H1 (cell line): ENCODE measurements around the gene ST8SIA5. TPM values are rescaled to one million over a fixed set of nuclear protein-coding genes. Genes with fewer than 3 reads are reported as not detected.
A peak's percentile ranks its signal among the peaks of the same experiment; 100 is the strongest.

Experiments
- CTCF ChIA-PET: fragments of 300-600 bp; sonication (Branson Sonifier 250); formaldehyde crosslinking; loops from one replicate; lab custom pipeline; 2021; ENCODE audit not compliant: partially characterized antibody; lab: Charles Lee
- POLR2A ChIA-PET: fragments of 300-600 bp; sonication (Branson Sonifier 250); formaldehyde crosslinking; loops from one replicate; lab custom pipeline; 2021; ENCODE audit warnings: inconsistent platforms; ENCODE audit not compliant: partially characterized antibody; lab: Charles Lee
- DNase-seq, 2 experiments: peaks; one replicate each; pipeline versions ENCODE4 v3.0.0 to v3.0.0-alpha.2; 2010 to 2022; ENCODE audit warnings: low spot score in 2 of 2, low read depth in 1 of 2, mixed read lengths in 1 of 2
- FAIRE-seq: peaks from 2 replicates; lab custom pipeline; 2011; peaks lifted over from hg19 to GRCh38; lab: Jason Lieb, UNC
- H2AFZ ChIP-seq: 2 replicates; pipeline ENCODE4 v1.8.1; 2012; ENCODE audit warnings: low read length, inconsistent platforms
- H2AK5ac ChIP-seq: 2 replicates; pipeline ENCODE4 v1.6.1; 2013; ENCODE audit warnings: low read depth, low read length
- H2BK120ac ChIP-seq: replicated peaks from 2 replicates; pipeline ENCODE3; 2013; ENCODE audit warnings: low read depth, low read length, inconsistent platforms
- H2BK12ac ChIP-seq: 2 replicates; pipeline ENCODE4 v1.6.1; 2013; ENCODE audit warnings: low read depth, low read length
- H2BK15ac ChIP-seq: 2 replicates; pipeline ENCODE4 v1.6.1; 2013; ENCODE audit warnings: low read length
- H2BK20ac ChIP-seq: 2 replicates; pipeline ENCODE4 v1.6.1; 2013; ENCODE audit warnings: low read length
- H2BK5ac ChIP-seq: 2 replicates; pipeline ENCODE4 v1.6.1; 2013; ENCODE audit warnings: low read depth, low read length
- H3K14ac ChIP-seq: 2 replicates; pipeline ENCODE4 v1.6.1; 2013; ENCODE audit warnings: inconsistent platforms; ENCODE audit not compliant: insufficient read length
- H3K18ac ChIP-seq: 2 replicates; pipeline ENCODE4 v1.6.1; 2013; ENCODE audit warnings: low read length; ENCODE audit errors: extremely low read depth
- H3K23ac ChIP-seq: 2 replicates; pipeline ENCODE4 v1.6.1; 2013; ENCODE audit warnings: inconsistent platforms; ENCODE audit not compliant: insufficient read length
- H3K23me2 ChIP-seq: 2 replicates; pipeline ENCODE4 v1.6.1; 2013; ENCODE audit warnings: low read depth, low read length
- H3K27ac ChIP-seq: 2 replicates; pipeline ENCODE4 v1.6.1; 2011; ENCODE audit warnings: low read depth, low read length, inconsistent platforms
- H3K27me3 ChIP-seq, 4 experiments: replicated peaks in 1 of 4; 1 replicate in 1 of 4; 2 replicates in 3 of 4; pipeline versions ENCODE4 v1.6.1 to v1.8.1; 2011 to 2013; ENCODE audit warnings: low read length in 3 of 4, mild to moderate bottlenecking in 3 of 4, inconsistent platforms in 2 of 4, mixed read lengths in 2 of 4, moderate library complexity in 1 of 4; ENCODE audit not compliant: control insufficient read depth in 3 of 4, insufficient read depth in 3 of 4; ENCODE audit errors: extremely low read depth in 1 of 4
- H3K36me3 ChIP-seq, 4 experiments: 2 replicates each; pipeline versions ENCODE4 v1.6.1 to v1.8.1; 2011 to 2013; ENCODE audit warnings: mild to moderate bottlenecking in 4 of 4, low read length in 3 of 4, moderate library complexity in 2 of 4, control low read depth in 1 of 4, inconsistent platforms in 1 of 4; ENCODE audit not compliant: insufficient read depth in 4 of 4, control insufficient read depth in 2 of 4
- H3K4ac ChIP-seq: replicated peaks from 2 replicates; pipeline ENCODE3; 2013; ENCODE audit warnings: low read length, low read depth, mixed read lengths, inconsistent platforms; ENCODE audit not compliant: insufficient read length
- H3K4me1 ChIP-seq, 4 experiments: replicated peaks in 1 of 4; 1 replicate in 1 of 4; 2 replicates in 3 of 4; pipeline versions ENCODE4 v1.6.1 to v1.8.1; 2011 to 2013; ENCODE audit warnings: low read length in 3 of 4, inconsistent platforms in 2 of 4, mixed read lengths in 1 of 4; ENCODE audit not compliant: insufficient read depth in 4 of 4, control insufficient read depth in 3 of 4
- H3K4me2 ChIP-seq, 2 experiments: 2 replicates each; pipeline versions ENCODE4 v1.6.1 to v1.8.1; 2011 to 2013; ENCODE audit warnings: low read depth in 2 of 2, low read length in 2 of 2, control low read depth in 1 of 2, inconsistent platforms in 1 of 2, mild to moderate bottlenecking in 1 of 2; ENCODE audit not compliant: insufficient read depth in 1 of 2
- H3K4me3 ChIP-seq, 4 experiments: fragments of 200-600, 300-600 bp in 1 of 4; sonication (generic), shearing (Covaris generic), sonication (Bioruptor Twin) in 1 of 4; 2 replicates each; pipeline versions ENCODE4 v1.5.1 to v1.8.1; 2011 to 2016; ENCODE audit warnings: low read length in 4 of 4, low read depth in 3 of 4, control low read depth in 2 of 4, inconsistent platforms in 2 of 4, mild to moderate bottlenecking in 2 of 4, mixed read lengths in 1 of 4, moderate library complexity in 1 of 4; ENCODE audit not compliant: insufficient read depth in 2 of 4; ENCODE audit errors: extremely low read depth in 1 of 4
- H3K56ac ChIP-seq: replicated peaks from 2 replicates; pipeline ENCODE3; 2013; ENCODE audit warnings: low read depth, mild to moderate bottlenecking, mixed read lengths, low read length, inconsistent platforms; ENCODE audit not compliant: insufficient read length
- H3K79me1 ChIP-seq: 2 replicates; pipeline ENCODE4 v1.6.1; 2013; ENCODE audit warnings: low read depth, low read length, control low read depth
- H3K79me2 ChIP-seq, 2 experiments: 2 replicates each; pipeline versions ENCODE4 v1.6.1 to v1.8.1; 2012 to 2013; ENCODE audit warnings: low read length in 2 of 2, mild to moderate bottlenecking in 2 of 2, inconsistent platforms in 1 of 2; ENCODE audit not compliant: insufficient read depth in 2 of 2, control insufficient read depth in 1 of 2
- H3K9ac ChIP-seq, 4 experiments: replicated peaks in 1 of 4; 1 replicate in 1 of 4; 2 replicates in 3 of 4; pipeline versions ENCODE4 v1.6.1 to v1.8.1; 2011 to 2013; ENCODE audit warnings: low read depth in 3 of 4, low read length in 3 of 4, control low read depth in 2 of 4, mild to moderate bottlenecking in 2 of 4, moderate library complexity in 2 of 4, inconsistent platforms in 1 of 4; ENCODE audit errors: extremely low read depth in 1 of 4
- H3K9me3 ChIP-seq, 2 experiments: 2 replicates each; pipeline versions ENCODE4 v1.6.1 to v1.8.1; 2012 to 2013; ENCODE audit warnings: mild to moderate bottlenecking in 2 of 2, moderate library complexity in 2 of 2, control low read depth in 1 of 2, inconsistent platforms in 1 of 2, low read depth in 1 of 2, low read length in 1 of 2, mixed read lengths in 1 of 2; ENCODE audit not compliant: insufficient read depth in 2 of 2
- H4K20me1 ChIP-seq, 2 experiments: replicated peaks in 1 of 2; 2 replicates each; pipeline versions ENCODE3 to v1.8.1; 2011 to 2013; ENCODE audit warnings: inconsistent platforms in 2 of 2, low read length in 2 of 2, mild to moderate bottlenecking in 1 of 2; ENCODE audit not compliant: insufficient read depth in 2 of 2, control insufficient read depth in 1 of 2
- H4K5ac ChIP-seq: 2 replicates; pipeline ENCODE4 v1.6.1; 2013; ENCODE audit warnings: low read length, low read depth, mixed read lengths, inconsistent platforms; ENCODE audit not compliant: insufficient read length
- H4K8ac ChIP-seq: 2 replicates; pipeline ENCODE4 v1.8.0; 2013; ENCODE audit warnings: mild to moderate bottlenecking, moderate library complexity, low read length, inconsistent platforms; ENCODE audit not compliant: insufficient read depth; ENCODE audit errors: extremely low read depth
- H4K91ac ChIP-seq: replicated peaks from 2 replicates; pipeline ENCODE3; 2013; ENCODE audit warnings: low read length, mixed read lengths, inconsistent platforms; ENCODE audit not compliant: insufficient read length
- CREB1 ChIP-seq: IDR thresholded peaks from 2 replicates; pipeline ENCODE4 v1.6.1; 2012; ENCODE audit warnings: inconsistent platforms
- CTBP2 ChIP-seq: IDR thresholded peaks from 2 replicates; pipeline ENCODE4 v1.7.0; 2011; ENCODE audit warnings: borderline replicate concordance, mild to moderate bottlenecking, moderate library complexity, mixed read lengths, low read length; ENCODE audit not compliant: insufficient read depth, insufficient read length
- E2F6 ChIP-seq: IDR thresholded peaks from 2 replicates; pipeline ENCODE4 v1.6.1; 2012; ENCODE audit warnings: inconsistent platforms
- EZH2 ChIP-seq: fragments of 200-600 bp; sonication (generic); IDR thresholded peaks from 2 replicates; pipeline ENCODE4 v1.7.1; 2012; ENCODE audit warnings: low read depth, mild to moderate bottlenecking, moderate library complexity, low read length, inconsistent platforms; ENCODE audit not compliant: severe bottlenecking
- HDAC6 ChIP-seq: IDR thresholded peaks from one replicate; pipeline ENCODE4 v1.7.1; 2012; ENCODE audit warnings: low read depth, mild to moderate bottlenecking, inconsistent platforms, low read length, moderate library complexity
- MAX ChIP-seq: IDR thresholded peaks from 2 replicates; pipeline ENCODE4 v1.6.1; 2012; ENCODE audit warnings: inconsistent platforms
- RFX5 ChIP-seq: IDR thresholded peaks from 2 replicates; pipeline ENCODE4 v1.6.1; 2011; ENCODE audit warnings: low read depth, low read length, improper control_type of control experiment, borderline replicate concordance
- SIX5 ChIP-seq: IDR thresholded peaks from 2 replicates; pipeline ENCODE4 v1.6.1; 2011; ENCODE audit warnings: mild to moderate bottlenecking, low read depth, low read length
- USF2 ChIP-seq: IDR thresholded peaks from 2 replicates; pipeline ENCODE4 v1.6.1; 2011; ENCODE audit warnings: low read length, improper control_type of control experiment
- YY1 ChIP-seq: IDR thresholded peaks from 2 replicates; pipeline ENCODE4 v1.6.1; 2011; ENCODE audit warnings: low read depth, mild to moderate bottlenecking, low read length
- WGBS, 2 experiments: shearing (Covaris generic) in 1 of 2; methylation state at CpG; one replicate each; pipeline versions ENCODE4 v1.1.6 to v1.1.7; 2013 to 2015; ENCODE audit warnings: low lambda C conversion rate in 2 of 2, mixed read lengths in 2 of 2, inconsistent platforms in 1 of 2, low coverage in 1 of 2, missing lambda C conversion rate in 1 of 2; ENCODE audit not compliant: insufficient replicate concordance in 2 of 2, insufficient coverage in 1 of 2, insufficient read length in 1 of 2; ENCODE audit errors: extremely low coverage in 1 of 2, missing lambda C conversion rate in 1 of 2; 5-methylcytosine and 5-hydroxymethylcytosine counted together
- polyA plus RNA-seq, 7 experiments: library from polyadenylated mRNA; depleted of rRNA in 3 of 7; stranded (reverse) in 5 of 7; unstranded in 2 of 7; fragments of >200 nt in 5 of 7; fragments of 200-250 nt in 2 of 7; gene quantifications; 1 replicate in 5 of 7; 2 replicates in 1 of 7; 4 replicates in 1 of 7; pipeline versions ENCODE4 v1.2.1 to v1.2.3, GENCODE V29; 2011 to 2013; ENCODE audit warnings: missing spikeins in 2 of 7, mixed read lengths in 2 of 7
- total RNA-seq: library from RNA; stranded (reverse); fragmentation: NEBNext Ultra II Directional; extraction: Animal tissue kit (Norgen Biotek cat#: 25700); gene quantifications from 2 replicates; pipeline ENCODE4 v1.2.1, GENCODE V29; 2021
- TF ChIP-seq, protein P1 (sequence below): IDR thresholded peaks from 2 replicates; pipeline ENCODE4 v1.6.1; 2011; ENCODE audit warnings: low read depth, mild to moderate bottlenecking, low read length; ENCODE audit not compliant: insufficient read depth

Gene ST8SIA5
- total and polyA plus RNA-seq, 2 of the 8 experiments (the other 6 are each of a cell fraction or from before 2014, with no cell fraction given), result 2.4 to 6.3 TPM

DNA sequence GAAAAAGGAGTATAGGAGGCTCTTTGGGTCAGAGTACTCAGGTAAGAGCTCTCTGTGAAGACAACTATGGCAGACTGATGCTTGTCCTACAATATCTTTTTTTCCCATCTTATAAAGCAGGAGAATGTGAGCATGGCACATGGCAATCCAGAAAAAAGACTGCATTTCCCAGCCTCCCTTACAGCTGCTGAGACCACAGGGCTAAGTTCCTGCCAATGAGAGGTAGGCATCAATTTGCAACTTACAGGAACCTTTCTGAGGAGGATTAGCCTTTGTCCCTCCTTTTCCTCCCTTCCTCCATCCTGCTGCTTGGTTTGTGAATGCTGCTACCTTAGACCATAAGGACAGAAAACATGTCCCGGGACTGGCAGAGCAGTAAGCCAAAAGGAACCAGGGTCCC lies 37.8 kb upstream of the ST8SIA5 start:
- Histone ChIP-seq H2BK15ac (no peak overlapping the region), H3K79me1 (no peaks in the 10 kb centered on the region), H3K79me2 (no peaks in the 10 kb centered on the region), H4K5ac (no peak overlapping the region), H3K4me3 (no peak overlapping the region), H3K27ac (no peak overlapping the region), H3K14ac (no peak overlapping the region), H3K23ac (no peak overlapping the region), H3K4me2 (peak overlapping the region in 1 of 2 experiments; percentile 32; a peak in 1 of 4 replicates), H2BK5ac (no peak overlapping the region), H3K18ac (no peak overlapping the region), H2AFZ (no peak overlapping the region), H3K56ac (no peak overlapping the region), H3K23me2 (no peaks in the 10 kb centered on the region), H2BK20ac (no peak overlapping the region), H3K4ac (no peak overlapping the region), H2BK120ac (no peak overlapping the region), H3K9me3 (peaks cover 4 to 9% of the 10 kb centered on the region in 2 experiments; a peak in 3 of 4 replicates), H3K4me1 (no peaks in the 10 kb centered on the region; a peak in 1 of 7 replicates), H4K20me1 (no peaks in the 10 kb centered on the region), H4K8ac (no peak overlapping the region), H3K36me3 (no peaks in the 10 kb centered on the region), H2BK12ac (no peak overlapping the region), H2AK5ac (no peak overlapping the region), H3K27me3 (no peaks in the 10 kb centered on the region), H4K91ac (no peak overlapping the region), H3K9ac (no peak overlapping the region)
- DNase-seq (no peak), FAIRE-seq (peak; percentile 95)
- CTCF ChIA-PET, result interaction anchor here (0.6 to 2.7 kb wide), 10 partner anchors 10 to 136 kb away, joined by 3 to 11 read pairs (median 4); no protein-coding TSS in a partner anchor
- POLR2A ChIA-PET, result interaction anchor here (4.1 kb wide), 1 partner anchor 13 kb away, joined by 12 read pairs; no protein-coding TSS in a partner anchor
- WGBS, 2 experiments, result 42% methylated on average over 1 of the region's 1 CpG; no CpG with 5 or more reads in 1 of the 2 experiments
- peak; percentile 43 for TF ChIP-seq SIX5
- no peak for TF ChIP-seq USF2
- no peak for TF ChIP-seq CREB1
- no peak for TF ChIP-seq CTBP2
- peak; percentile 43; the same call in 1 of the 2 replicates for TF ChIP-seq E2F6
- TF ChIP-seq YY1, result no peak
- TF ChIP-seq MAX, result peak; percentile 83
- TF ChIP-seq, protein P1, sequence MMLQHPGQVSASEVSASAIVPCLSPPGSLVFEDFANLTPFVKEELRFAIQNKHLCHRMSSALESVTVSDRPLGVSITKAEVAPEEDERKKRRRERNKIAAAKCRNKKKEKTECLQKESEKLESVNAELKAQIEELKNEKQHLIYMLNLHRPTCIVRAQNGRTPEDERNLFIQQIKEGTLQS, result no peak
- TF ChIP-seq HDAC6, result no peak
- TF ChIP-seq EZH2, result no peak
- TF ChIP-seq RFX5, result no peak
